ENCODE results near the gene TDRKH.
A peak's percentile ranks its signal among the peaks of the same experiment; 100 is the strongest.

TDRKH gene, protein sequence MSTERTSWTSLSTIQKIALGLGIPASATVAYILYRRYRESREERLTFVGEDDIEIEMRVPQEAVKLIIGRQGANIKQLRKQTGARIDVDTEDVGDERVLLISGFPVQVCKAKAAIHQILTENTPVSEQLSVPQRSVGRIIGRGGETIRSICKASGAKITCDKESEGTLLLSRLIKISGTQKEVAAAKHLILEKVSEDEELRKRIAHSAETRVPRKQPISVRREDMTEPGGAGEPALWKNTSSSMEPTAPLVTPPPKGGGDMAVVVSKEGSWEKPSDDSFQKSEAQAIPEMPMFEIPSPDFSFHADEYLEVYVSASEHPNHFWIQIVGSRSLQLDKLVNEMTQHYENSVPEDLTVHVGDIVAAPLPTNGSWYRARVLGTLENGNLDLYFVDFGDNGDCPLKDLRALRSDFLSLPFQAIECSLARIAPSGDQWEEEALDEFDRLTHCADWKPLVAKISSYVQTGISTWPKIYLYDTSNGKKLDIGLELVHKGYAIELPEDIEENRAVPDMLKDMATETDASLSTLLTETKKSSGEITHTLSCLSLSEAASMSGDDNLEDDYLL

DNA sequence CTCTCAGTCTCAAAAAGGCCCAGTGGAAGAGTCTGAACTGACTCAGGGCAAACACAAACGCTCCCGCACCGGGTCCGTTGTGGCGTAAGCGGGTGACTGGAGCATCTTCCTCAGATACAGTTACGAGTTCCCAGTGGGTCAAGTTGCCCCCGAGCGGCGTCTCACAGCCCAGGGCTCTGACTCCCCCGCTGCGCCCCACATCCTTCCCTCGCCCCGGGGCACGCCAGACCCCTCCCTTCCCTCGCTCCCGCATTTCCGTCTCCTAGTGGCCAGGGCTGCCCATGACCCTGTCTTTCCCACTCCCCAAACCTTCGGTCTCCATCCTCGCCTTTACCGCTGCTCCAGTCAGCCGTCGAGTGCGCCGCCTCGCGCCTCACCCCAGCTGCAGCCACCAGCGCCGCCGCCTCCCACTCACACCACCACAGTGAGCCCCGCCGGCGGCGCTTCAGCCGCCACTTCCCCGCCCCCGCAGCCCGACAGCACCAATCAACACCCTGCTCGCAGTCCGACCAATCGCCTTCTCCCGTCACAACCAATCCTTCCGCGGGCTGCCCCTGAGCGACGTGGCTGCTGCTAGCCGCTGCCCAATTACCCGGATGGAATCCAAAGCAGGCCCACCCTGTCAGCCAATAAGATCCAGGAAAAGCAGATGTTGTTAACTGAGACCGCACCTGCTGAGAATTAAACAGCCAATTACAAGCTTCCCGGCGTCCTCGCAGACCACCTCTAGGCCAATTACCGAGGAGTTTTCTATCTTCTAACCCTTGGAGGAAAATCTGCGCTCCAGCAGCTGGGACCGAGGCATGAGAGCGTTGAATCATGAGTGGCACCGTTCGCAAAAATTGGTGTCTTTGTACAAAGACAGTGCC, at the start of gene TDRKH:
Gene TDRKH, minus strand, starts transcription at position 430 of the 869 bp plus-strand sequence. CDS start 7,478 bp downstream, outside the sequence.
- DNase-seq (ENCODE audit: low read depth): peak; percentile 90

- no peak for DNase-seq (ENCODE audit: low read depth)
Measured at GRCh38 chr1:151839457-151840403, 49.4 kb upstream of the TDRKH start, which contains the start of gene C2CD4D. Gene C2CD4D (minus strand): TSS chr1:151839820. CDS start chr1:151838989, 831 bp downstream.

DNA sequence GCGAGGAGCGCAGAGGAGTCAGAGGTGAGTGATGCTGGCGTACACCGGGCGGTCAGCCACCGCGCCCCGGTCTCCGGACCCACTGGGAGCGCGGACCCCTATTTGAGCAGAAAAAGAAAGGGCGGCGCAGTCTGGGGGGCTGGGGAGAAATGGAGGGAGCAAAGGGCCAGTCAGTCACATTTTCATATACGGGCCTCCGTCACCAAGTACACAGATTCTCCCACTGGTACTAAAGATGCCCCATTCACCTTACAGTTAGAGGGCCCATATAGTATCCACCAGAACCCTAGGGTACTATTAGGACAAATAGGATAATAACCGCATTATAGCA, 48.7 kb upstream of the TDRKH start:
- no peak for DNase-seq (ENCODE audit: low read depth)

GRCh38 chr1:151838222-151839081, 48.2 kb upstream of the TDRKH start:
- no peak for DNase-seq (ENCODE audit: low read depth)

GRCh38 chr1:151837884-151838221, 47.6 kb upstream of the TDRKH start:
- no peak for DNase-seq (ENCODE audit: low read depth)

- DNase-seq (ENCODE audit: low read depth): no peak
Measured at GRCh38 chr1:151837197-151837596, 46.9 kb upstream of the TDRKH start.

DNA sequence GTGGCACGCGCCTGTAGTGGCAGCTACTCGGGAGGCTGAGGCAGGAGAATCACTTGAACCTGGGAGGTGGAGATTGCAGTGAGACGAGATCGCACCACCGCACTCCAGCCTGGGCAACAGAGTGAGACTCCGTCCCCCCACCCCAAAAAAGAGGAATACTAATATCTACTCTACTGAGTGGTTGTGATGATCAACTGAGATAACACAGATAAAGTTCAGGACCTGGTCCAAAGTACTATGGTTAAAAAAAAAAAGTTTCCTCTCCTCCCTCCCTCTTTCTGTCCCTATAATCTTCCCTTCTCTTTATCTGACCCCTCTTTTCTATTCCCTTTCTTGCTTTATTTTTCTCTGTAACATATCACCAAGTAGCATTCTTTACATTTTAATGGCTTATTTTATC, 45.3 kb upstream of the TDRKH start:
- no peak for DNase-seq (ENCODE audit: low read depth)

DNA sequence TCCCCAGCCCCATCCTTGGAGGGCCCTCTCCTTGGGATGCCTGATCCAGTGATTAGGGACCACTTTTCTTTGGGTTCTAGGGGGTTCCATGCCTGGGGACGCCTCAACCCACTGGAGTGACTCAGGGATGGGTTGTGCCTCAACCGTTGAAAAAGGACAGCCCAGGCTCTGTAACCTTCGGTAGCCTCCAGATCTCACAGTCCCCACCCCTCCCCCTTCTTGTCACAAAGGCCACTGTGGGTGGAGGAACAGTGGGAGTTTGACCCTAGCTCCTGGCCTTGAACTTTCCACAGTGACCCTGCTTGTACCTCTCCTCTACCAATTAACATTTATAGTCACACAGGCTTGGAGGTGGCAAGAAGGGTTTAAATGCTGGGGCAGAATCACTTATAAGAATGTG, 43.9 kb upstream of the TDRKH start:
- DNase-seq (ENCODE audit: low read depth): no peak

GRCh38 chr1:151833172-151833900, 43.0 kb upstream of the TDRKH start:
- no peak for DNase-seq (ENCODE audit: low read depth)

GRCh38 chr1:151832318-151832980, 42.1 kb upstream of the TDRKH start:
- DNase-seq (ENCODE audit: low read depth): no peak

- no peak for DNase-seq (ENCODE audit: low read depth)
Measured at GRCh38 chr1:151831605-151832004, 41.3 kb upstream of the TDRKH start, which contains the start of gene RORC. Gene RORC (minus strand): TSS chr1:151831802. CDS start chr1:151831764, 38 bp downstream.

GRCh38 chr1:151831256-151831591, 40.9 kb upstream of the TDRKH start:
- no peak for DNase-seq (ENCODE audit: low read depth)

GRCh38 chr1:151830055-151830454, 39.8 kb upstream of the TDRKH start:
- DNase-seq (ENCODE audit: low read depth): no peak

- DNase-seq (ENCODE audit: low read depth): no peak
Measured at GRCh38 chr1:151829352-151830046, 39.2 kb upstream of the TDRKH start.

DNA sequence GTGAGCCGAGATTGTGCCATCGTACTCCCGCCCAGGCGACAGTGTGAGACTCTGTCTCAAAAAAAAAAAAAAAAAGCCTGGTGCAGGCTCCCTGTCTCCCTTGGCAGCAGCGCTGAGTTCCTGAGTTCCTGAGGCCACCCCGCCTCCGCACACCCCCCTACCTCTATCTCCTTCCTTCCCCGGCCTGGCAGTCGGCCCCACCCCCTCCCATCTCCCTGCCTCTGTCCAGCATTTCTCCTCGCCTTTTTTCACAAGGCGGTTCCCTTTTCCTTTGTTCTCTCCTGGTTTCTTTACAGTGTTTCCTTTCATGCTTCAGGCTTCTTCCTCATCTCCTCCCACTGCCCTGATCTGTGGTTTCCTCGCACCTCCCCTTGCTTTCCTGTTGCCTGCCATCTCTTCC, 38.6 kb upstream of the TDRKH start:
- no peak for DNase-seq (ENCODE audit: low read depth)

GRCh38 chr1:151827853-151828252, 37.6 kb upstream of the TDRKH start:
- DNase-seq (ENCODE audit: low read depth): no peak

GRCh38 chr1:151825751-151826660, 35.7 kb upstream of the TDRKH start:
- no peak for DNase-seq (ENCODE audit: low read depth)

DNA sequence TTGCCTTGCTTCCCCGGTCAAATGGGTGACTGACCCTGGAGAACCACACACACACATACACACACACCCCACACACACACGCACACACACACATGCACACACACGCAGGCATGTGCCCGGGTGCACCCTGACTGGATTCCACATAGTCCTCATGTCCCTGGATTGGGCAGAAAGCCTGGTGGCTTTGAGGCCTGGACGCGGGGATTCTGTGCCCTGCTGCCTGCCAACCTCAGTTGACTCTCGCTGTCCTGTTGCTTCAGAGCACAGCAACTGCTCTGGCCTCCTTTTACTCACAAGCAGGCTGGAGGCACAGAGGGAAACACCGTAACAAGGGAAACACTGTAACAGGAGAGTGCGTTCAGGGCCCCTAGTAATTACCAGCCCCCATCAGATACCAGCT, 34.9 kb upstream of the TDRKH start:
- no peak for DNase-seq (ENCODE audit: low read depth)

Data from stimulated activated CD8-positive, alpha-beta memory T cell treated with anti-CD3 and anti-CD28 coated beads, Interleukin-15, amount 100 ng/mL, for 24 hours (primary cell).